Iris pigment epithelial cell (primary cell): ENCODE data around the gene ITK.
"Not testable (repeated sequence)": the region's sequence is repeated elsewhere in the genome, so short reads cannot be mapped to it uniquely, and the experiment has no call there.

ENCODE experiments used
- DNase-seq: peaks from one replicate; pipeline ENCODE4 v3.0.0-alpha.2; 2011; ENCODE audit warnings: low read depth

Gene ITK

DNA sequence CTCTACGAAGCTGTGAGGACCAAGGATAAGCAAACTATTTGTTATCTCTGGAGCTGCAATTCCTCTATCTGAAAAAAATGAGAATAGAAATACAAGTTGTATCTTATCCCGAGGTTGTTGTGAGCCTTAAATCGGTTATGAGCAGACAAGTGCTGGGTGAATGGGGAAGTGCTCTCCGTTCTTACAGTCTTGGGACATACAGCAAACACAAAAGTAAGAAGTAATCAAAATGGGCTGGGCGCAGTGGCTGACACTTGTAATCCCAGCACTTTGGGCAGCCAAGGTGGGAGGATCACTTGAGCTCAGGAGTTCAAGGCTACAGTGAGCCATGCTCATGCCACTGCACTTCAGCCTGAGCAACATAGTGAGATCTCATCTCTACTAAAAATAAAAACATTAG, 31.7 kb downstream of the ITK start:
- no peak for DNase-seq

DNA sequence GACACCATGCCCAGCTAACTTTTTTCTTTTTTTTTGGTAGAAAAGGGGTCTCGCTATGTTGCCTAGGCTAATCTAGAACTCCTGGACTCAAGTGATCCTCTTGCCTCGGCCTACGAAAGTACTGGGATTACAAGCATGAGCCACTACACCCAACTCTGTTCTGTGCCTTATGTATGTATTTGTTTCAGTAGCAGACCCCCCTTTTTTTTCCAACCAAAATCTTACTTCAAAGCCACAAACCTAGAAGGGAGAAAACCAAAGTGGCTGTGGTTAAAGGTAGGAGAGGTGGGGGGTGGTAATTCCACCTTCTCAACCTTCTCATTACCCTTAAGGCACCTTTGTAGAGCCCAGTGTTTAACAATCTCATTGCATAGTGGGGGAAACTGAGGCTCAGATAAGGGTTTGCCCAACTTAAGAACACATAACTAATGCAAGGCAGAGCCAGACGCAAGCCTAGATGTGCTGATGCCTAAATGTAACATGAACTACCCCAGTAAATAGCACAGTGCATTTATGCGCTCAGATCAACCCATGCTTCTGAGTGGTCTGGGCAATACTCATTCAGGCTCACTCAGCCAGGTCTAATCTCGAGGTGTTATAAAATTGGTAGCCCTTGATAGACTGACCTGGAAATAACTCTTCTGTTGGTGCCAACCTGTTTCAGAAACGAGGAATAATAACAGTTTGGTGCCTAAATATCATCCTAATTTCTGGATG, 33.0 kb downstream of the ITK start:
- DNase-seq: no peak

DNA sequence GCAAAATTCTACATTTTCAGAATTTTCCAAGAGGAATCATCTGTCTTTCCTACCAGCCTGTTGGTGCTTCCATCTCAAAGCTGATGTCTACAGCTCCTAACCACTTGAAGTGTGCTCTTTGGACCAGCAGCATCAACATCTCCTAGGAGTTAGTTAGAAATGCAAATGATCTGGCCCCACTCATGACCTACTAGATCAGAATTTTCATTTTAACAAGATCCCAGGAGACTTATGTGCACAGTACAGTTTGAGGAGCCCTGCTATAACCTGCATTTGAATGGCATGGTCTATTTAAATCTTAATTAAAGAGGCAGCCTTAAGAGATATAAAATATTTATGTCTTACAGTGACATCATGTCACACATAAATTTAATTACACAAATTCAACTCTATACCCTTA, 33.8 kb downstream of the ITK start:
- DNase-seq: no peak

DNA sequence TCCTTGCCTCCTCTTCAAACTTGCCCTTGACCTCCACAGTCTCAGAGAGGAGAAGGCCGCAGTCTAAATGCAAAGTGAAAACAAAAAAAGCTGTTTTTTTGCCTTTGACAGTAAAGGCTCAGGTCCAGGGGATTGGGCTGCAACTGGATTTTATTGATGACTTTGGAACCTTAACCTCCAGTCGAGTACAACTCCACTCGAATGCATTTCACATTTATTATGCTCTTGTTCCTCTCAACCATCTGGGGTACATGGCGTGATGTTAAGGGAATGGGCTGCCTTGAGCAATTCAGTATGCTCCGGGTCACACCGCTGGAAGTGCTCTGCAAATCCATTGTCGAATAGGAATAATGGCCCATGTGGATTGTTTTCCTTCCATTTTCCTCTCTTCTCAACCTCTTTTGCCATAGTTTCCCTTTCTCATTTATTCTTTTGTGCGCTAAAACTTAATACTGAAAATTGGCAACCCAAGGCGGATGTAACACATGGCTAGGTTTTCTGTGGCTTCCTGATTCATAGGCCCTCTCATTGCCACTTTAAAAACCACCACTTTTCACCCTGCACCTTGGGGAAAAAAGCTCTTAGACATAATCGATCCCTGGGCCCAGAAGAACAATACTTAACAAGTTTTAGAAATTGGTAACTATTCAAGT, 34.3 kb downstream of the ITK start:
- DNase-seq: no peak

DNA sequence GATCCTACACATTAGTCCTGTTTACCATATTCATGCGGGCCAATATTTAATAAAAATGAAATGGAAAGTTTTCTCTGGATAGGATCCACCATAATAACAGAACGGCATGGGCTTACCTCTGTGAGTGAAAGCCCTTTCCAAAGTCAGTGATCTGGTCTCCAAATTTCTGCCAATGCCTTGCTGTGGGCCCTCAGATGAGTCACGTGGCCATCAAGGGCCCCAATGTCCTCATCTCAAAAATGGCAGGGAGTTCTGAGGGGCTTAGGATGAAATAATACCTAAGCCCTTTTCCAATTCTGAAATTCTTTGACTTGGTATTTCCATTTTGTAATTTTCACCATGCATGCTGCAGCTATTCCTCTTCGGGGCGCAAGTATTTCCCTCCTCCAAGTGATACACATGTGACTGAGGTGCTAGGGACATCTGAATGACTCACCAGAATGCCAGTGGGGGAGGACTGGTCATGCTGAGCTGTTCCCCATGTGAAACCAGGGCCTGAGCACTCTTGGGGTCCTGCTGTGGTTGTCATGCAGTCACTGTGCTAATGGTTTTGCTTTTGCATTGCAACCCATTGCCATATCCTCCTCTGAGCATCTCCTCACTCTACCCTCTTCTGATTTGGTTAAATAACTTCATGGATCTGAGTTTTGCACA, 35.0 kb downstream of the ITK start:
- DNase-seq: no peak

DNA sequence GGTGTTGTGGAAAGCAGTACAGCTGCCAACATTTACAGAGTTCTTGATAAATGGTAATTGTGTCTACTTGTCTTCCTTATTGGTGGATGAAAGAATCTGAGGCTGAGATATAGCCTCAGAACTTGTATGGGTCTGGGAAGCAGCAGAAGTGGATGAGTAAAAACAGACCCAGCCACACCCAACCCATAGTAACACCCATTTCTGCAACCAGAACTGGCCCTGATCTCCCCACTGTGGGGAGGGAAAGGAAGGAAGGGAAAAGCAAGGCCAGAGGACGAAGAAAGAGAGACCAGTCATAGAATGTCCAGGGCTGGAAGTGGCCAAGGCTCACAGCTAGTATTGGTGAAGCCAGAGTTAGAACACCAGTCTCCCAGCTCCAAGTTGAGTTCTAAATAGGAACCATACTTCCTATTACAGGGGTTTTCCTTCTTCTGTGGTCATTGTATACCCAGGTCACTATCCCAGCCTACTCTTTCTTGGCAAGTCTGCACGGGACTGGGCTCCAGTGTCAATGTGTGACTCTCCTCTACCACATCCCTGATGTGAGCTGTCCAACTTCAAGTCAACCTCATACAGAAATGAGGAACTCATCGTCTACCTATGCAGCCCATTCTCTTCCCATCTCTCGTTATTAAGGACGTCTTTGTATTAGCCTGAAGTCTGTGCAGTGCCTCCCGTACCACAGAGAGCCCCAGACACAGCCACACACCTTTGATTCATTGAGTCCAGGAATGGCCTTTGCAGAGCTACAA, 35.9 kb downstream of the ITK start:
- no peak for DNase-seq

DNA sequence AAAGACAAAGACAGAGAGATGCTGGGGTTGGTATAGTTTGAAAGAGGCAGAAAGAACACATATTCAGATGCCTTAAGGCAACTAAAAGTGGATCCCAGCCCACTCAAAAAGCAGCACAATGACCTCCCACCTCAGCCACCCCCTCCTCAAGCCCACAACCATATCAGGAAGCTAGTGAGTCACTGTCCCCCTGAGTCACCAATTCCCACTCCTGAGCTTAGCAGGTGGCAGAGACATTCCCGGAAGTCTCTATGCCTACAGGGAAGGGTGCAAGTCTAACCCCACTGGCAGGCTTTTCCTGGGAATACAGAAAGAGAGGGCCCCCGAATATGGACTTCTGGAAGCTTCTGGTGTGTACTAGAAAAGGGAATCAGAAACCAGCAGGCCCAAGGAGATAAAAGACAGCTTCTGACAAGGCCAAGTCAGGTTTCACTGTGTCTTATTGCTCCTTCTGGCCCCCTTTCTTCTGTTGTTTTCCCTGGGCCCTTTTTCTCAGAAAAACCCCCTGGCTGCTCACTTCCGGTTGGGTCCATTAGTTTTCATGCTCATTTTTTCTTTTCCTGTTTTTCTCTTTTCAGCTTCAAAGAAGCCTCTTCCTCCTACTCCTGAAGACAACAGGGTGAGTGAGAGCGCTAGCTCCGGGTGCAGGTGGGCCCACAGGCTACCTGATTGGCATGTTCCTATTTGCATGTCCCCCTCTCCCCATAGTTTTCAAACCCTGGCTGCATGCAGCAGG, 36.8 kb downstream of the ITK start:
- no peak for DNase-seq

DNA sequence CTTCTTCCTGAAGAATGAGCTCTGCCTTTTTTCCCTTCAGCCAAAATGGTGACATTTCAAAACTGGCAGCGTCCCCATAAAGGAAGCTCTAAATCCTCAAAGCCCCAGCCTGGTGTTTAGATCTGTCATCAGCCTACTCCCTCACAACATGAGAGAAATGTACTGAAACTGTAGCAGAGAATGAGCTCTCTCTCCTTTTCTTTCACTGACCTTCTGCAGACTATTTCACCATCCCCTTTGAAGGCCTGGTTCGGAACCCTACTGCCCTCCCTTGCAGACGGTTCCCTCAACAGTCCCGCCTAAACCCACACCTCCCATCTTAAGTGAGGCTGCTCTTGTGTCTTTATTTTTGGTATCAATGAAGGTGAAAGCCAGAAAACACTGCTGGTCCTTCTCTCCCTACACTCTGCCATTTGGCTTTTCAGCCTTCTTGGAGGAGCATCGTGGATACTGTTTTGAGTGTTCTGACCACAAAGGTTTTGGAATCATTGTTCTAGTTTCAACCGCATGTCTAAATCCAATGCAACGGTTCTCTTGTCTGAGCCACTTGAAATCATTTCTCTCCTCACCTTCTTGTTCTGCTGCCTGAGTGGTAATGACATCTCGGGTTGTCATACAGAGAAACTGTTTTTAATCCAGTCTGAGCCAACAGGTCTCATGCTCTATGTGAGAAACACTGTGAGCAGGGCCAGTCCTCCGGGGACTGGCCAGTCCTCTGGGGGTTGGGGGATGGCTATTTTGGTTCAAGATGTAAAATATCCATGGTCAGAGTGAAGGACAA, 39.0 kb downstream of the ITK start:
- DNase-seq: no peak

DNA sequence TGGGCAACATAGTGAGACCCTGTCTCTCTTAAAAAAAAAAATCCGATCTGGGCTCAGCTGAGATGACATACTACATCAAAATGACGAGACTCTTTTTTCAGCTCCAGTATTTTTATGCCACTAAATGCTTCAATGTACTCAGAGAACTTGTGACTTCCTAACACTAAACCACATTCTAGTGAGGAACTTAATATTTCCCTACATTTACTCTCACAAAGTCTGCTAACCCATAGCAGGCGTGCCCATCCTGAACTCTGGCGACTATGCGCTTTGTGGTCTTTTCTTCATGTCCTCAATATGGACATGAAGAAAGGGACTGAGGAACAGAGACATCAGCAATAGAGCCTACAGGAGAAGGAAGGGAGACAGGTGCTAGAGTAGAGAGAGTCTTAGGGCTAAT, 41.3 kb downstream of the ITK start:
- no peak for DNase-seq

DNA sequence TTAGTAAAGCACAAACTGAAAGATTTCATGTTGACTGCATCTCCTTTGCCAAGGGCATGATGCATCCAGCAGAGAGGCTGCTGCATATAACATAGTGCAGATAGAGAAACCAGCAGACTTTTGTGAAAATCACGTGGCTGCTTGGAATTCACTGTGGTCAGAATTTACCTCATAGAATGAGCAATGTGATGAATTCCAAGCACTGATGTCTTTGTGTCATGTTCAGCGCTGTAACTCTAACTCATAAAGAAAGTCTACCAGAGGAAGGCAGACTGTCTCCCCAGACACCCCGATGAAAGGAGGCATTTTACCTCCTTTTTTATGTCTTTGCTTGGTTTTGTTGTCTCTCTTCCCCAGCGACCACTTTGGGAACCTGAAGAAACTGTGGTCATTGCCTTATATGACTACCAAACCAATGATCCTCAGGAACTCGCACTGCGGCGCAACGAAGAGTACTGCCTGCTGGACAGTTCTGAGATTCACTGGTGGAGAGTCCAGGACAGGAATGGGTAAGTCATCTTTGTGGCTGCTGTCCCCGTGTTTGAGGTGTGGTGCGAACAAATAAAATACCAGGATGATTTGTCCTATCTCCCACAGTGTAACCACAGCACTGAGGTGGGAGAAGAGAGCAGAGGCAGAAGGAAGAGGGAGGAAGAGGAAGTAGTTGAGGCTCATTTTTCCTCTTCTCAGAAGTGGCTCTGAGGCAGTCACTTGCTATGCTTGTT, 42.0 kb downstream of the ITK start:
- peak; percentile 34 for DNase-seq

DNA sequence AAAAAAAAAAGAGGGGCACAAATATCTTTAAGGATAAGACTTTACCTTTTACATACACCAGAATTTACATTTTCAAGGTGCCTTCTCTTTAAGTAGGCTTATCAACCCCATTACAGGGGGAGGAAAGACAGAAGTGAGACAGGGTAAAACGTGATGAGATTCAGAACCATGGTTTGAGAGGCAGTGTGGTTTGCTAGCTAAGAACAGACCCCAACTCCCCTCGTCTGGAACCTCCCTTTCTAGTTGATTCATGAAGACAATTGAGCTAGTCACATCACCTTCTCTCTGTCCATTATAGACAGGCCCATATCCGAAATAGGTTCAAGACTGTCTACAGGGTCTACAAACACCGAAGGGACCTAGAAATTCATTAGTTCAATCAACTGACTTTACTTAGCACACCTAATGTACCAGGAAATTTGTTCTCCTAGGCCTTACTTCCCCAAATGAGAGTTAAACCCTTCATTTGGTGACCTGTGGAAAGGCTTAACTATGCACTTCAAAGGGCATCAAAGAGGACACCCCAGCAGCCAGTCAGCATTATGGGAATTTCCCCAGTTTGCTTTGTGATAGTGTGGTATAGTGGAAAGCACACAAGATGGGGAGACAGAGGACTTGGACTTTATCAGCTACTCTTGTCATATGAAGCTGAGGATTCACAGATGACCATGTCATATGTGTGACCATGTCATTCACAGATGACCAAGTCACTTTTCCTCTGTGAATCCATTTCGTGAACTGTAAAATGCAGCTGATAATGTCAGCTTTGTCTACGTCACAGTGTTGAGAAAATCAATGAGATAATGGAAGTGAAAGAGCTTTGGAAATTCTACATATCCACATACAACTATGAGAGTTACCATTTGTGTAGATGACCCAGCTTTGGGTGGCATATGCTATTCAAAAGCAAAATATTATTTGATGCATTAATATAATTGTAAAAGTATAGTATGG, 45.1 kb downstream of the ITK start:
- DNase-seq: no peak

DNA sequence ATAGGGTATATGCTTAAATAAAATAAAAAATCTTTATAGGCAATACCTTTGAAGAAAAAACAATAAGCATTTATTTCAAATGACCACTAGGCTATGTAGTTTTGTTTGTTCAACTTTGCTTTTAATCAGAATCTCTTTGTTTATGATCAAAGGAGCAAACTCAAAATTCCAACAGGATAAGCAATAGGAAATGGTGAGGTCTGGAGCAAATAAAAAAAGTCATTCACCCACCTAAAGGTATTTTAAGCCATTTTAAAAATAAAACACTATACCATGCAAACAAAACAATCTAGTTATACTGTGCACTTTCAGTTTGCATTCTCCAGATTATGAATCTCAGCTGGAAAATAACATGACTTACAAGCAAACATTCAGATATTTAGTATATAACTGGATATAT, 50.0 kb downstream of the ITK start:
- DNase-seq: no peak

DNA sequence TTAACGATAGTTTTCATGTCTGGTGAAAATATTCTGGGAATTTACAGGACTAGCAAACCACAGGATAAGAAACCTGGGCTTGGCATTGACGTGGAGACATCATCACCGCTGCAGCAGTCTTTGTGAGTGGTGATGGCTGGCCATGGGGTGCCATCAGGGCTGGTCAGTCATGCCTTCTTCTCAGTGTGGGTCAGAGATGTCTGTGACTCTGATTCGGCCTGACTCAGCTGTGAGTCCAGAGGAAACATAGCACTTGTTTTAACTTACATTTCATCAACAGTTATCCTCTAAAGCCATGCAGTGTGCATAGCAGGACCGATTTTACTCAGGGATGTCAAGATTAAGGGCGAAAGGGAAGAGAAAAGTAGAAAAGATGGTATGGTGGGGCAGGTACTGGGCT, 52.1 kb downstream of the ITK start:
- DNase-seq: no peak

DNA sequence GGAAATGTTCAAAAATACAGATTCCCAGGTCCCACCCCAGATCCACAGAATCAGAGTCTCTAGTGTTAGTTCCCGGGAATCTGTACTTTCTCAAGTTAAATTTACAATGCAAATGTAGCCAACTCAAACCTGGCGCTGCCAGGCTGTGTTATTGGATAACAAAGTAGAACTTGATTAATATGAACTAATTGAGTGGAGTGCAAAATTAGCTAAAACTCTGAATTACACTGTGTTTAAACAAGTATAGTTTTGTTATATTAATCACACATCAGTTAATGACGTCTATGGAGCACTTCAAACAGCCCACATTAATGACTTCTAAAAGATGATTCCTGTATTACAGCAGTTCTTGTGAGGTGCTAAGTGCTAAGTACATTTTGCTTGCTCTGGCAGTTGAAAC, 52.9 kb downstream of the ITK start:
- no peak for DNase-seq

DNA sequence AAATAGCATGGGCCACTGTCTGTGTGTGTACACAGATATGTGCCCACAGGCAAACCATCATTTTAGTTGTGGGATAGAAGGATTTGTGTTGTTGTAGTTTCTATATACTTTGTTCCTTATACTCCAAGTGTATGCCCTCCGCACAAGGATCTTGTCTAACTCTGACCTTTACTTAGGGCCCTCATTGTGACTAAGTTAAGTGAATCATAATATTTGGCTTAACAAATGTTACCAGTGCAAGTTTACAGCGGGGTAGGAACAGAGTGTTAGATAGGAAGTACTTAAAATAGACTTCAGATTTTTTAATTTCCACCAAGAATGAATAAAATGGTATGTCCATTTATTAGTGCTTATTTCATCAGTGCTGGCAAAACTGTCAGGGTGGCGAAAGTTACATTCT, 55.8 kb downstream of the ITK start:
- DNase-seq: no peak

DNA sequence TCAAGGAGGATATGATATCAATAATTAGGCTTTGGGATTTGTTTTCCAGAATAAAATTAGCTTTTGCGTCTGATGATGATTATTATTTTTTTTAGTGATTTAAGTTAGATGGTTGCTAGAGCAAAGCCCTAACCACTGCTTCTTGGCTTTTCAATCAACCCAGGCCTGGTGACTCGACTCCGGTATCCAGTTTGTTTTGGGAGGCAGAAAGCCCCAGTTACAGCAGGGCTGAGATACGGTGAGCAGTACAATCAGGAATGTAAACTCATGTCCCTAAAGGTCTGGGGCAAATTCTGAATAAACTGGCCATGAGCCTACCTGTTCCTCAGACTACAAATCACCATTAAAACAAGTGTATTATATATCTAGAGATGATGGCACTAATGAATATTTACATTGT, 60.8 kb downstream of the ITK start:
- DNase-seq: no peak

DNA sequence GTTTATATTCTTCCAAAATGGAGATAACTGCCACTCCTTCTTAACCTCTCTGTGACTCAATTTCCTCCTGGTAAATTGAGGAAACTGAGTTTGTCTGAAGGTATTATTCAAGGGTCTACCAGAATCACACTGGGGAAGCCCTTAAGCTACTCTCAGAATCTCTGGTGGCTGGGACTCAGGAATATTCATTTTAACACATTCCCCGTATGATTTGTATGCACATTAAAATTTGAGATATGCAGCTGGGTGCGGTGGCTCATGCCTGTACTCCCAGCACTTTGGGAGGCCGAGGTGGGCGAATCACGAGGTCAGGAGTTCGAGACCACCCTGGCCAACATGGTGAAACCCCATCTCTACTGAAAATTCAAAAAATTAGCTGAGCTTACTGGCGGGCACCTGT, 64.1 kb downstream of the ITK start:
- not testable (repeated sequence) for DNase-seq

DNA sequence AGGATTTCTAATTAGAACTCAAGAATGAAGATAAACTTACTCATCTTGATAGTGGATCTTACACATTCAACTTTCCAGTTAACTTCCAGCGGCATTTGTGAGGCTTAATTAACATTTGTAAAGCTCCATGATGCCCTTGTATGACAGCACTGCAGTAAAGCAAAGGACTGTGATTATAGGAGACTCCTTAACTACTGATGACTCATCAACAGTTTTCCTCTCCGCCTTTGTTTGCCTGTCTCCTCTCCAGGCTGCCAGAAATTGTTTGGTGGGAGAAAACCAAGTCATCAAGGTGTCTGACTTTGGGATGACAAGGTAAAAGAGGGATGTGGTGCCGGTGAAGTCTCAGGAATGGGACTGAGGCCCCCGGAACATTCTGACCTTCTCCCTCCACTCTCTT, 64.8 kb downstream of the ITK start:
- no peak for DNase-seq

DNA sequence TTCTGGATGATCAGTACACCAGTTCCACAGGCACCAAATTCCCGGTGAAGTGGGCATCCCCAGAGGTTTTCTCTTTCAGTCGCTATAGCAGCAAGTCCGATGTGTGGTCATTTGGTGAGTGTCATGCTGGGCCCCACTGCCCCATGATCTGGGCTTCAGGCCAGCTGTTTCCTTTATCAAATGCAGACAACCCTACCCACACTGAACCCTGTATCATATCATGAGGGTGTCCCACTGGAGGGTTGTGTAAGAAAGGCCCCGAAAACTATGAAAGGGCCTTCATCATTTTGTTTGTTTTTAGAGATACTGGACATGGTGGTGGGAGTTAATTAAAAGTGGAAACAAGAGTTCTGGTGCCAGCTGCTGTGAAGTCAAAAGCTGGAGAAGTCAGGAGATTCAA, 65.2 kb downstream of the ITK start:
- DNase-seq: no peak

DNA sequence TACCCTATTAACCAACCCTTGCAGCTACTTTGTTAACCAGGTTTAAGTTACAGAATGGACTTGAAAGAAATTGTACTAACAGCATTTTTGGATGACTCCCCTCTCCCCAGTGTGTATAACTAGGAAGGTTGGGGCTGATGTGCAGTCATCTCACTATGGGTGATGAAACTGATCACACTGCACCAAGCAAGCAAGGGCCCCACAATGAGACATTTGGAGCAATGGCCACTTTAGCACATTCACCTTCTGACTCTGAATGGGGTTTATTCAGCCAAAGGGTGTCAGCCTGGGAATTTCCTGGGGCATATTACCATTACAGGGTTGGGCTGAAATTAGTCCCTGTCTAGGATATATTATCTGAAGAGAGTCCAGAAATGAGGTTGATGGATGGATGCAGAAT, 66.6 kb downstream of the ITK start:
- no peak for DNase-seq
